ENCODE measurements around the gene LZTFL1.

LZTFL1 gene

GRCh38 chr3:45776611-45777010 lies 65.3 kb downstream of the LZTFL1 start:
- no peak for TF ChIP-seq GATA3 (IDR thresholded peaks at IDR 0.05; ENCODE audit: low read depth, low read length)
- no peak for TF ChIP-seq GATA2 (IDR thresholded peaks at IDR 0.05; ENCODE audit: low read depth, low read length)

- no peak for TF ChIP-seq GATA3 (IDR thresholded peaks at IDR 0.05; ENCODE audit: low read depth, low read length)
- TF ChIP-seq GATA2 (IDR thresholded peaks at IDR 0.05; ENCODE audit: low read depth, low read length), result no peak
Measured at GRCh38 chr3:45776301-45776595, 65.7 kb downstream of the LZTFL1 start.

GRCh38 chr3:45775571-45776300 lies 66.2 kb downstream of the LZTFL1 start:
- TF ChIP-seq GATA3 (IDR thresholded peaks at IDR 0.05; ENCODE audit: low read depth, low read length) (no peak), GATA2 (IDR thresholded peaks at IDR 0.05; ENCODE audit: low read depth, low read length) (no peak)

DNA sequence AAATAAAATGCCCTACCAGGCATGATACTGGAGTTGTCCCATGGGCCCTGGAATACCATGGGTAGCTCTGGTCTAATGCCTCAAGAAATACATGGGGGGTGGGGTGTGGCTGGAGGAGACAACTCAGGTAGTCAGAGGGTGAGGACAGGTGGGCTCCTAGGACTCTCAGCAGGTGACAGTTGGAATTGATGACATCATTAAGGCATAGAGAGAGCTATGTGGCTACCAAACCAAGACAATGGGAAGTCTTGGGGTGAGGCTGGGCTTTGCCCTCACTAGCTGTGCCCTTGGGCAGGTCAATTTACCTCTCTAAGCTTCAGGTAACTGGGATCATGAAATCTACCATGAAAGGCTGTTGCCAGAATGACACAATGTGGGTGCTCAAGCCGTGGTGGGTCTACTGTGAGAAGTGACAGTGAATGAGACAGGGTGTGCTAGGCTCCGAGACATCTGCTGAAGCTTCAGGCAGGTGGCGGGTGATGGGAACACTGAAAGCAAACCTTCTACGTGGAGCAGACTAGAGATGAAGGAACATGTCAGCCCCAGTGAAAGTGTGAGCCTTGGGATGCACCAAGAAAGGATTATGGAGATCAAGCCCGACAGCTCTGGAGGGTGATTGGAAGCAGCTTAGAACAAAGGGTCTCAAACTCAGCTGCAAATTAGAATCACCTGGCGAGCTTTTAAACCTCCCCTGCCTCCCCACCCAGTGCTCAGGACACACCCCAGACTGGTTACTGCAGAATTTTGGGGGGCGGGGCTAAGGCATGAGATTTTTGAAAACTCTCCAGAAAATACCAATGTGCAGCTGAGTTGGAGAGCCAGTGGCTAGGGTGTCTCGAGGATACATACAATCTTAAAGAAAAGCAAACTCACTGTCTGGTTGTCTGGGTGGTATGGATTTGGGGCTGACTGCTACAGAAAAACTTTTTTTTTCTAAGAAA lies 67.1 kb downstream of the LZTFL1 start:
- TF ChIP-seq GATA2 (IDR thresholded peaks at IDR 0.05; ENCODE audit: low read depth, low read length) (no peak), GATA3 (IDR thresholded peaks at IDR 0.05; ENCODE audit: low read depth, low read length) (no peak)

DNA sequence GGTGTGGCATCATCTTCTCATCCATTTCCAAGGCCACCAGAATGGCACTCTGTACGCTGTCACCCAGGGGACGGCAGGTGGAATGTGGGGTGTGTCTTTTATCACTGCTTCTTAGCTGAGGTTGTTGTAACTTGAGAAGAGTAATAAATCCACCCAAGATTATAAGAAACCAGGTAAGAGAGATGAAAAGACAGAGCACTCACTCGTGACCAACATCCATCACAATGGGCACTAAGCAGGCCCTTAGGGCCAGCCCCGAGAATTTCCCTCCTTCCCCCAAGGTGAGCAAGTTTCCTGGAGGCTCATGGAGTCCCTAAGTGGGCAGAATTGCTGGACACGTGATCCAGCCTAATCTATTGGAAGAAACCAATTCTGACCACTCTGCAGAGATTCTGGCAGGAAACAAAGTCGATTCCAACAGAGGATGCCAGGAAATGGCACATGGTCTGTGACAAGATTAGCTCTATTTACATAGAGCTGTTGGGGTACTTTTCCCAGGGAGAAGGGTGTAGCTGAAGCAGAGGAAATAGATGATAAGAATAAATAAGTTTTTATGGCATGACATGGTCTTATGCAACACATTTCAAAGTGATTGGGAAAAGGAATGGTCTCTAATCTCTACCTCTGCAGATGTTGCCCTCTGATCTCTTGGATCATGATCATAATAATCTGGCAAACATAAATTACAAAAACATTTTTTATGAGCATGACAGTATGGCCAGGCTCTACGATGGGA lies 68.0 kb downstream of the LZTFL1 start:
- no peak for TF ChIP-seq GATA2 (IDR thresholded peaks at IDR 0.05; ENCODE audit: low read depth, low read length)
- TF ChIP-seq GATA3 (IDR thresholded peaks at IDR 0.05; ENCODE audit: low read depth, low read length), result no peak

Data from SH-SY5Y (cell line).